Gastroesophageal sphincter (tissue), 3 donors: ENCODE data around the gene MACROD2.

Experiments
- POLR2A ChIP-seq, 2 donors: fragments of 450-650 bp; IDR thresholded peaks; one replicate each; pipeline ENCODE4 v1.6.1; 2017; ENCODE audit warnings: antibody characterized with exemption in 2 of 2, mild to moderate bottlenecking in 2 of 2, moderate library complexity in 1 of 2
- POLR2AphosphoS5 ChIP-seq: sonication (generic); formaldehyde crosslinking; IDR thresholded peaks from one replicate; pipeline ENCODE4 v1.6.1; 2017; ENCODE audit warnings: antibody characterized with exemption
- TF ChIP-seq, protein P1 (sequence below), 4 experiments: fragments of 200-600 bp in 2 of 4; fragments of 450-650 bp in 2 of 4; sonication (generic) in 1 of 4; IDR thresholded peaks; one replicate each; pipeline ENCODE4 v1.5.1; 2017 to 2019; ENCODE audit warnings: antibody characterized with exemption in 4 of 4, mild to moderate bottlenecking in 2 of 4, moderate library complexity in 2 of 4

GRCh38 chr20:14955399-14955798, 960.1 kb downstream of the MACROD2 start:
- TF ChIP-seq, protein P1, sequence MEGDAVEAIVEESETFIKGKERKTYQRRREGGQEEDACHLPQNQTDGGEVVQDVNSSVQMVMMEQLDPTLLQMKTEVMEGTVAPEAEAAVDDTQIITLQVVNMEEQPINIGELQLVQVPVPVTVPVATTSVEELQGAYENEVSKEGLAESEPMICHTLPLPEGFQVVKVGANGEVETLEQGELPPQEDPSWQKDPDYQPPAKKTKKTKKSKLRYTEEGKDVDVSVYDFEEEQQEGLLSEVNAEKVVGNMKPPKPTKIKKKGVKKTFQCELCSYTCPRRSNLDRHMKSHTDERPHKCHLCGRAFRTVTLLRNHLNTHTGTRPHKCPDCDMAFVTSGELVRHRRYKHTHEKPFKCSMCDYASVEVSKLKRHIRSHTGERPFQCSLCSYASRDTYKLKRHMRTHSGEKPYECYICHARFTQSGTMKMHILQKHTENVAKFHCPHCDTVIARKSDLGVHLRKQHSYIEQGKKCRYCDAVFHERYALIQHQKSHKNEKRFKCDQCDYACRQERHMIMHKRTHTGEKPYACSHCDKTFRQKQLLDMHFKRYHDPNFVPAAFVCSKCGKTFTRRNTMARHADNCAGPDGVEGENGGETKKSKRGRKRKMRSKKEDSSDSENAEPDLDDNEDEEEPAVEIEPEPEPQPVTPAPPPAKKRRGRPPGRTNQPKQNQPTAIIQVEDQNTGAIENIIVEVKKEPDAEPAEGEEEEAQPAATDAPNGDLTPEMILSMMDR (IDR thresholded peaks at IDR 0.05), result no peak
- TF ChIP-seq POLR2A (IDR thresholded peaks at IDR 0.05) (no peak), POLR2AphosphoS5 (no peak)
